CD4-positive, alpha-beta T cell treated with Interleukin-4 for 4 hours (primary cell): Measurements from ENCODE around the gene SPINK1.
"Not testable (repeated sequence)": the region's sequence is repeated elsewhere in the genome, so short reads cannot be mapped to it uniquely, and the experiment has no call there.

Experiments used
- DNase-seq: peaks from one replicate; pipeline ENCODE4 v3.0.0-alpha.2; 2020

SPINK1 gene

GRCh38 chr5:147803161-147803560 is 28.3 kb downstream of the SPINK1 start:
- DNase-seq = not testable (repeated sequence)

- DNase-seq = no peak
Measured at GRCh38 chr5:147801461-147801860, 30.0 kb downstream of the SPINK1 start.

- DNase-seq = no peak
Measured at GRCh38 chr5:147800491-147800890, 31.0 kb downstream of the SPINK1 start.

- DNase-seq = no peak
Measured at GRCh38 chr5:147796556-147797308, 34.7 kb downstream of the SPINK1 start.

- DNase-seq = no peak
Measured at GRCh38 chr5:147791181-147791580, 40.3 kb downstream of the SPINK1 start.

GRCh38 chr5:147789820-147790219 is 41.7 kb downstream of the SPINK1 start:
- DNase-seq = no peak

- no peak for DNase-seq
Measured at GRCh38 chr5:147788023-147788422, 43.4 kb downstream of the SPINK1 start.

- DNase-seq = no peak
Measured at GRCh38 chr5:147786142-147786541, 45.3 kb downstream of the SPINK1 start.

GRCh38 chr5:147784146-147784987 is 47.1 kb downstream of the SPINK1 start:
- DNase-seq = no peak

- peak; percentile 96 for DNase-seq
Measured at GRCh38 chr5:147782110-147783028, 49.1 kb downstream of the SPINK1 start, which contains the start of gene JAKMIP2. Gene JAKMIP2 (minus strand): TSS chr5:147782728. CDS start chr5:147671806, 110,922 bp downstream.

- DNase-seq = no peak
Measured at GRCh38 chr5:147780924-147781573, 50.4 kb downstream of the SPINK1 start.

- DNase-seq = peak; percentile 33
Measured at GRCh38 chr5:147779694-147780093, 51.8 kb downstream of the SPINK1 start.

- DNase-seq = no peak
Measured at GRCh38 chr5:147776989-147777388, 54.5 kb downstream of the SPINK1 start.
